Inflammatory macrophage (primary cell): ENCODE results near the gene SNX33.
"Not testable (repeated sequence)": the region's sequence is repeated elsewhere in the genome, so short reads cannot be mapped to it uniquely, and the experiment has no call there.

Source experiments
- DNase-seq, 2 donors: peaks; one replicate each; pipeline ENCODE4 v3.0.0-alpha.2; 2020 to 2022

SNX33 gene

GRCh38 chr15:75701071-75702003, 53.6 kb downstream of the SNX33 start:
- not testable (repeated sequence) for DNase-seq

GRCh38 chr15:75702436-75702835, 54.7 kb downstream of the SNX33 start:
- no peak for DNase-seq

- not testable (repeated sequence) for DNase-seq
Observed at GRCh38 chr15:75703440-75704262, 55.9 kb downstream of the SNX33 start.

- DNase-seq: no peak
Observed at GRCh38 chr15:75704263-75704615, 56.5 kb downstream of the SNX33 start.

- no peak for DNase-seq
Observed at GRCh38 chr15:75704618-75705017, 56.9 kb downstream of the SNX33 start.

GRCh38 chr15:75705375-75705774, 57.7 kb downstream of the SNX33 start:
- not testable (repeated sequence) for DNase-seq

- DNase-seq: no peak
Observed at GRCh38 chr15:75705854-75706681, 58.4 kb downstream of the SNX33 start.

- DNase-seq: no peak
Observed at GRCh38 chr15:75706682-75706954, 58.9 kb downstream of the SNX33 start.

- DNase-seq: not testable (repeated sequence)
Observed at GRCh38 chr15:75709458-75709857, 61.7 kb downstream of the SNX33 start.

- peak; percentile 11 to 53 for DNase-seq
Observed at GRCh38 chr15:75710874-75711273, 63.2 kb downstream of the SNX33 start.

GRCh38 chr15:75711495-75711894, 63.8 kb downstream of the SNX33 start:
- DNase-seq: peak in 1 of 2 donors; percentile 28
